Stomach (tissue), 9 donors: ENCODE results near the gene DACH1. TPM values are rescaled to one million over a fixed set of nuclear protein-coding genes. Genes with fewer than 3 reads are reported as not detected.

ENCODE experiments used
- DNase-seq, 2 donors: peaks; one replicate each; pipeline versions ENCODE4 v3.0.0 to v3.0.0-alpha.2; 2013 to 2019
- H3K27ac ChIP-seq, 5 donors: fragments of 200-600 bp in 4 of 5; sonication (generic) in 4 of 5; one replicate each; pipeline ENCODE4 v1.5.1; 2013 to 2019; ENCODE audit warnings: mild to moderate bottlenecking in 1 of 5, moderate library complexity in 1 of 5
- H3K27me3 ChIP-seq, 3 donors: fragments of 200-600 bp; sonication (generic); one replicate each; pipeline ENCODE4 v1.5.1; 2017 to 2019; ENCODE audit warnings: mixed run types in 1 of 3
- H3K36me3 ChIP-seq, 4 donors: fragments of 200-600 bp; sonication (generic); 1 replicate in 3 of 4; 2 replicates in 1 of 4; pipeline ENCODE4 v1.5.1; 2016 to 2019
- H3K4me1 ChIP-seq, 4 donors: fragments of 200-600 bp; sonication (generic); one replicate each; pipeline ENCODE4 v1.5.1; 2016 to 2019
- H3K4me3 ChIP-seq, 4 donors: fragments of 200-600 bp; sonication (generic) in 3 of 4; one replicate each; pipeline ENCODE4 v1.5.1; 2016 to 2019; ENCODE audit warnings: mild to moderate bottlenecking in 1 of 4
- H3K9me3 ChIP-seq, 4 donors: fragments of 200-600 bp; sonication (generic); one replicate each; pipeline ENCODE4 v1.5.1; 2016 to 2019
- EP300 ChIP-seq: sonication (generic); formaldehyde crosslinking; IDR thresholded peaks from one replicate; pipeline ENCODE4 v1.6.1; 2017; ENCODE audit warnings: antibody characterized with exemption
- POLR2A ChIP-seq, 4 donors: fragments of 450-650 bp; IDR thresholded peaks; one replicate each; pipeline ENCODE4 v1.6.1; 2016; ENCODE audit warnings: antibody characterized with exemption in 4 of 4, control low read depth in 2 of 4, mild to moderate bottlenecking in 1 of 4, moderate library complexity in 1 of 4
- POLR2AphosphoS5 ChIP-seq, 3 donors: sonication (generic); formaldehyde crosslinking; IDR thresholded peaks; one replicate each; pipeline ENCODE4 v1.6.1; 2016; ENCODE audit warnings: antibody characterized with exemption in 3 of 3
- WGBS, 5 donors: extraction: QIAGEN DNeasy Blood & Tissue Kit in 3 of 5; methylation state at CpG; one replicate each; pipeline versions ENCODE4 v1.1.5 to v1.1.7; 2013 to 2018; 5-methylcytosine and 5-hydroxymethylcytosine counted together
- intact Hi-C: fragments of 100-400 bp; cut with DNase I; formaldehyde crosslinking; loops from one replicate; pipeline ENCODE4 v1.15.1; 2023; ENCODE audit warnings: low total_unique reads
- polyA plus RNA-seq, 3 donors: library from polyadenylated mRNA; stranded (reverse); fragments of 200-250 nt; gene quantifications; one replicate each; pipeline ENCODE4 v1.2.3, GENCODE V29; 2013
- total RNA-seq, 5 donors: library from RNA; depleted of rRNA; stranded (reverse); fragments of >200 nt; gene quantifications; one replicate each; pipeline versions ENCODE4 v1.1.0 to v1.2.3, GENCODE V29; 2014 to 2016
- TF ChIP-seq, protein P1 (sequence below), 7 experiments: fragments of 450-650 bp in 4 of 7; fragments of 200-600 bp in 3 of 7; sonication (generic) in 3 of 7; IDR thresholded peaks; one replicate each; pipeline ENCODE4 v1.5.1; 2016 to 2019; ENCODE audit warnings: antibody characterized with exemption in 7 of 7, control low read depth in 2 of 7, mild to moderate bottlenecking in 1 of 7
- donor health status: healthy with polysubstance abuse.
- donor health status: Bipolar disorder and iron deficiency.
- donor health status: healthy.

DACH1 gene
- total and polyA plus RNA-seq, 8 donors: 0.28 to 9.4 (median 2.9) TPM; not detected in 1

DNA sequence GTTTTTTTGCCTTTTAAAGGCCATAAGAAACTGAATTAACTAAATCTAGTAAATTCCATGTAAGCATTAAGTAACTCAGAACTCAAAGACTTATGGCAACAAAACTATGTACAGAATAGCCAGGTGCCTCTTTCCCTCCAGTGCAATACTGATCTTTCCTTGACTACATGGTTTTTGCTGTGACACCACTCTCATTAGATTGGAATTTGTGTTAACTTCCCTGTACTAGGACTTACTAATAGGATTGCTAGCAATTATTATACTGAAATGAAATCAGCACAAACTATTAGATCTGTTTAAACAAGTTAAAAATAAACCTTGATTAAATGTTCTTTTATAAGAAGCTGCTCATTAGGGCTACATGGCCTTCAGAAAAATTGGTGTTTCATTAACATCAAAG lies 96.3 kb downstream of the DACH1 start:
- intact Hi-C loops: no loop called here
- no peaks in the 10 kb centered on the region for H3K36me3 ChIP-seq
- TF ChIP-seq, protein P1, sequence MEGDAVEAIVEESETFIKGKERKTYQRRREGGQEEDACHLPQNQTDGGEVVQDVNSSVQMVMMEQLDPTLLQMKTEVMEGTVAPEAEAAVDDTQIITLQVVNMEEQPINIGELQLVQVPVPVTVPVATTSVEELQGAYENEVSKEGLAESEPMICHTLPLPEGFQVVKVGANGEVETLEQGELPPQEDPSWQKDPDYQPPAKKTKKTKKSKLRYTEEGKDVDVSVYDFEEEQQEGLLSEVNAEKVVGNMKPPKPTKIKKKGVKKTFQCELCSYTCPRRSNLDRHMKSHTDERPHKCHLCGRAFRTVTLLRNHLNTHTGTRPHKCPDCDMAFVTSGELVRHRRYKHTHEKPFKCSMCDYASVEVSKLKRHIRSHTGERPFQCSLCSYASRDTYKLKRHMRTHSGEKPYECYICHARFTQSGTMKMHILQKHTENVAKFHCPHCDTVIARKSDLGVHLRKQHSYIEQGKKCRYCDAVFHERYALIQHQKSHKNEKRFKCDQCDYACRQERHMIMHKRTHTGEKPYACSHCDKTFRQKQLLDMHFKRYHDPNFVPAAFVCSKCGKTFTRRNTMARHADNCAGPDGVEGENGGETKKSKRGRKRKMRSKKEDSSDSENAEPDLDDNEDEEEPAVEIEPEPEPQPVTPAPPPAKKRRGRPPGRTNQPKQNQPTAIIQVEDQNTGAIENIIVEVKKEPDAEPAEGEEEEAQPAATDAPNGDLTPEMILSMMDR (IDR thresholded peaks at IDR 0.05): no peak
- TF ChIP-seq POLR2AphosphoS5 (IDR thresholded peaks at IDR 0.05) (no peak), POLR2A (IDR thresholded peaks at IDR 0.05) (no peak), EP300 (no peak)
- no peak overlapping the region for H3K27ac ChIP-seq
- no peaks in the 10 kb centered on the region for H3K4me1 ChIP-seq
- no peaks in the 10 kb centered on the region for H3K27me3 ChIP-seq
- no peaks in the 10 kb centered on the region for H3K9me3 ChIP-seq
- DNase-seq: no peak
- H3K4me3 ChIP-seq: no peak overlapping the region

DNA sequence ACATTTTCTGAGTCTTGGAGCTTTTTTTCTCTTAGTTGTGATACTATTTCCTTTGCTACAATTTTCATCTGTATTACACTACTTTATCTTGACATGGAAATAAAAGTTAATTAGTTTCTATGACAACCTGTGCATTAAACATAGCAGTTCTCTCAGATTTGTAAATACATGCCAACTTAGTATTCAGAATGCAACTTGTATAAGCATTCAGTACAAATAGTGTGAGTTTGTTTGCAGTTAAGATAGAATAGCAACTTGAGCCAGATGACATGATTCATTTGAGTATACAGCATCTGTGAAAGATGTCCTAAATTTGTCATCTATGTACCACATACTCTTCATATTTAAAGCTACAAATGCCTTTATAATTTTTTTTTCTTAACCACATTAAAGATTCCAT lies 98.1 kb downstream of the DACH1 start:
- DNase-seq: no peak
- no peaks in the 10 kb centered on the region for H3K9me3 ChIP-seq
- H3K27ac ChIP-seq: no peak overlapping the region
- intact Hi-C loops: no loop called here
- H3K4me1 ChIP-seq: no peaks in the 10 kb centered on the region
- no peaks in the 10 kb centered on the region for H3K36me3 ChIP-seq
- no peaks in the 10 kb centered on the region for H3K27me3 ChIP-seq
- no peak for TF ChIP-seq EP300
- TF ChIP-seq POLR2A (IDR thresholded peaks at IDR 0.05): no peak
- no peak overlapping the region for H3K4me3 ChIP-seq

DNA sequence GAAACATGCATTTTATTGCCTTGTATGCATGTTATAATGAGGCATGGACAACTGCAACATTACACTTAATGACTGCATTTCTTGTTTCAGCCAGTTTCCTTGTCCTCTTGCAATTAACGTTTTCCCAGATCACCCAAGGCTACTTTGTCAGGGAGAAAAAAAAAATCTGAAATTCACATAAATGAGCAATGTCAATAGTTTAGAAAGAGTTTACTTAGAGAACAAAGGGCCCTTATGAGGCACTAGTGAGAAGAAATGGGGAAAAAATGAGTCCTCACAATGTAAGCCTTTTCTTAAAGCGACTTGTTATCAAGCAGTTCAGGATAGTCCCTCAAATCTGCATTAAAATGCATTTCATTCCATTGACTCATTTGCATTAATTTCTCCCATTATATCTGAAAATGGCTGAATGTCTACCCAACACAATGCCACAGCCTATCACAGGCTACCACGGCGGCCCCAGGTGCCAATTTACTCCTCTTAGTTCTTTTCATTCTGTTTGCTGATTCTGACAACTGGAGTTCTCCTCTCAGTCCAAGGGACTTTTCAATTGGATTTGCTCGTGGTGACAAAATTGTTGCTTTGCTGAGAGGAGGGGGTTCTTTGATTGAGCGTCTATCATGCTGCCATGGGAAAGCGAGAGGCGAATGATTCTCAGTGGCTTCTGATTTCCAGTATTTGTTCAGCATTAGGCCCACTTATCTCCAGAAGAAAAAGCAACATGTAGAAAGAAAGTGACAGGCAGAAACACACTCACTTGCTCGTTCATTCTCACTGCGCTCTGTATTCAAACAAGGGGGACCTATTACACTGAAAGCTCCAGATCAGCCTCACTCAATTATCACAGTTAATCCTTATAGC lies 107.1 kb downstream of the DACH1 start:
- Histone ChIP-seq H3K4me1 (no peaks in the 10 kb centered on the region), H3K27ac (no peak overlapping the region), H3K27me3 (no peaks in the 10 kb centered on the region), H3K9me3 (no peaks in the 10 kb centered on the region), H3K4me3 (no peak overlapping the region), H3K36me3 (no peaks in the 10 kb centered on the region)
- no peak for TF ChIP-seq EP300
- no peak for TF ChIP-seq POLR2AphosphoS5 (IDR thresholded peaks at IDR 0.05)
- no peak for TF ChIP-seq POLR2A (IDR thresholded peaks at IDR 0.05)
- TF ChIP-seq, protein P1 (IDR thresholded peaks at IDR 0.05): no peak
- WGBS, 5 donors: 32 to 60% (median 36%) methylated on average over 10 of the region's 10 CpGs
- peak in 1 of 2 donors; percentile 27 for DNase-seq
- intact Hi-C loops: no loop called here

DNA sequence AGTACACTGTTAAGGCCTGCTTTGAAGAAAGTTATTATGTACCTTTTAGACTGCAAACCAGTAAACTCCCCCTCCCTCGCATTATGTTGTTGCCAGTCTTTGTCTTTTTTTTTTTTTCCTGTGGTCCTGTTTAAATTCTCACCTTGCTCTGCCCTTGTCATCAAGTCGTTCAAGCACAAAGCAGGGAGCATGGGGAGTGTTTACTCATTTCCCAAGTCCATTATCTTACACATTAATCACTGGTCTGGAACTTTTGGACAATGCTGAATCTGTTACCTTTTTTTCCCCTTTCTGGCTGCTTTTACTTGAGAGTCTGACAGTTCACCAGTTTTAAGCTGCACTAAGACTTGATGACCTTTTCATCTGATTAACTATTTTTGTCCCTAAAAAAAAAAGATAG lies 108.2 kb downstream of the DACH1 start:
- DNase-seq: peak in 1 of 2 donors; percentile 22
- intact Hi-C loops: no loop called here
- H3K27ac ChIP-seq: no peak overlapping the region
- H3K4me1 ChIP-seq: no peaks in the 10 kb centered on the region
- no peak overlapping the region for H3K4me3 ChIP-seq
- no peaks in the 10 kb centered on the region for H3K36me3 ChIP-seq
- H3K9me3 ChIP-seq: no peaks in the 10 kb centered on the region
- TF ChIP-seq, protein P1 (IDR thresholded peaks at IDR 0.05): no peak
- TF ChIP-seq POLR2A (IDR thresholded peaks at IDR 0.05) (no peak), POLR2AphosphoS5 (IDR thresholded peaks at IDR 0.05) (no peak), EP300 (no peak)
- no peaks in the 10 kb centered on the region for H3K27me3 ChIP-seq
- 26 to 42% (median 30%) methylated on average over 2 of the region's 2 CpGs for WGBS, 5 donors

DNA sequence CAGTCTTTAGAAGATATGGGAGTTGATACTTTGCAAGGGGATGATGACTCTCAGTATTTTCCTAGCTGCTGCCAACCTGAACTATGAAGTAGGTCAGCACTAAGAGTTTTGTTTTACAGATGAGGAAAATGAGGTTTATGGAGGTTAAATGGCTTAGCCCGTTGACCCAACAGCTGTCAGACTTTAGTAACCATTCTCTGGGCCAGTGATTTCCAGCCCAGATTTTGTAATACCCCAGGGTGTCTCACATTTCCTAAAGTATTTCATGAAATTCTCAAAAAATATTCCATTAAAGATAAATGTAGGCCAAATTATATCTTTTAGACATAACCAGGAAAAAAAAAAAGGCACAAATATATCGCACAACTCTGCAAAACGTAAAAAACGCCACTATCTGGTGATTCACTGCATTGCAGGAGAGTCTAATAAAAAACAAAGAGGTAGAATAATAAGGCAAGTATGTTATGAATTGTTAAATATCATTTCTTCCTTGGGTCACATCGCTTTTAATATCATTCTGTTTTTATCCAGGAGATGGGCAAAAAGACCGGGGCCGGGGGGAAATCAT lies 112.5 kb downstream of the DACH1 start:
- no peak overlapping the region for H3K27ac ChIP-seq
- H3K9me3 ChIP-seq: no peaks in the 10 kb centered on the region
- H3K36me3 ChIP-seq: no peaks in the 10 kb centered on the region
- no peak for DNase-seq
- TF ChIP-seq POLR2A (IDR thresholded peaks at IDR 0.05): no peak
- TF ChIP-seq, protein P1 (IDR thresholded peaks at IDR 0.05): no peak
- no peak for TF ChIP-seq POLR2AphosphoS5 (IDR thresholded peaks at IDR 0.05)
- TF ChIP-seq EP300: no peak
- H3K4me3 ChIP-seq: no peak overlapping the region
- peaks cover 0 to 7% (median 5%) of the 10 kb centered on the region in 4 donors for H3K4me1 ChIP-seq
- intact Hi-C loops: no loop called here
- H3K27me3 ChIP-seq: no peaks in the 10 kb centered on the region
- 81 to 92% (median 89%) methylated on average over 7 of the region's 7 CpGs for WGBS, 5 donors
